Stomach (tissue), 4 donors: ENCODE data around the gene CDH12.

Experiments
- EP300 ChIP-seq: sonication (generic); formaldehyde crosslinking; IDR thresholded peaks from one replicate; pipeline ENCODE4 v1.6.1; 2017; ENCODE audit warnings: antibody characterized with exemption
- POLR2A ChIP-seq, 4 donors: fragments of 450-650 bp; IDR thresholded peaks; one replicate each; pipeline ENCODE4 v1.6.1; 2016; ENCODE audit warnings: antibody characterized with exemption in 4 of 4, control low read depth in 2 of 4, mild to moderate bottlenecking in 1 of 4, moderate library complexity in 1 of 4
- POLR2AphosphoS5 ChIP-seq, 3 donors: sonication (generic); formaldehyde crosslinking; IDR thresholded peaks; one replicate each; pipeline ENCODE4 v1.6.1; 2016; ENCODE audit warnings: antibody characterized with exemption in 3 of 3
- TF ChIP-seq, protein P1 (sequence below), 7 experiments: fragments of 450-650 bp in 4 of 7; fragments of 200-600 bp in 3 of 7; sonication (generic) in 3 of 7; IDR thresholded peaks; one replicate each; pipeline ENCODE4 v1.5.1; 2016 to 2019; ENCODE audit warnings: antibody characterized with exemption in 7 of 7, control low read depth in 2 of 7, mild to moderate bottlenecking in 1 of 7

- TF ChIP-seq, protein P1, sequence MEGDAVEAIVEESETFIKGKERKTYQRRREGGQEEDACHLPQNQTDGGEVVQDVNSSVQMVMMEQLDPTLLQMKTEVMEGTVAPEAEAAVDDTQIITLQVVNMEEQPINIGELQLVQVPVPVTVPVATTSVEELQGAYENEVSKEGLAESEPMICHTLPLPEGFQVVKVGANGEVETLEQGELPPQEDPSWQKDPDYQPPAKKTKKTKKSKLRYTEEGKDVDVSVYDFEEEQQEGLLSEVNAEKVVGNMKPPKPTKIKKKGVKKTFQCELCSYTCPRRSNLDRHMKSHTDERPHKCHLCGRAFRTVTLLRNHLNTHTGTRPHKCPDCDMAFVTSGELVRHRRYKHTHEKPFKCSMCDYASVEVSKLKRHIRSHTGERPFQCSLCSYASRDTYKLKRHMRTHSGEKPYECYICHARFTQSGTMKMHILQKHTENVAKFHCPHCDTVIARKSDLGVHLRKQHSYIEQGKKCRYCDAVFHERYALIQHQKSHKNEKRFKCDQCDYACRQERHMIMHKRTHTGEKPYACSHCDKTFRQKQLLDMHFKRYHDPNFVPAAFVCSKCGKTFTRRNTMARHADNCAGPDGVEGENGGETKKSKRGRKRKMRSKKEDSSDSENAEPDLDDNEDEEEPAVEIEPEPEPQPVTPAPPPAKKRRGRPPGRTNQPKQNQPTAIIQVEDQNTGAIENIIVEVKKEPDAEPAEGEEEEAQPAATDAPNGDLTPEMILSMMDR (IDR thresholded peaks at IDR 0.05), result no peak
- TF ChIP-seq POLR2AphosphoS5 (IDR thresholded peaks at IDR 0.05) (no peak), POLR2A (IDR thresholded peaks at IDR 0.05) (no peak), EP300 (no peak)
These were observed 170.1 kb downstream of the CDH12 start for GRCh38 chr5:22683050-22683449.
